ENCODE results near the gene DNAAF2.
"Not testable (repeated sequence)": the region's sequence is repeated elsewhere in the genome, so short reads cannot be mapped to it uniquely, and the experiment has no call there.

The DNAAF2 gene

DNA sequence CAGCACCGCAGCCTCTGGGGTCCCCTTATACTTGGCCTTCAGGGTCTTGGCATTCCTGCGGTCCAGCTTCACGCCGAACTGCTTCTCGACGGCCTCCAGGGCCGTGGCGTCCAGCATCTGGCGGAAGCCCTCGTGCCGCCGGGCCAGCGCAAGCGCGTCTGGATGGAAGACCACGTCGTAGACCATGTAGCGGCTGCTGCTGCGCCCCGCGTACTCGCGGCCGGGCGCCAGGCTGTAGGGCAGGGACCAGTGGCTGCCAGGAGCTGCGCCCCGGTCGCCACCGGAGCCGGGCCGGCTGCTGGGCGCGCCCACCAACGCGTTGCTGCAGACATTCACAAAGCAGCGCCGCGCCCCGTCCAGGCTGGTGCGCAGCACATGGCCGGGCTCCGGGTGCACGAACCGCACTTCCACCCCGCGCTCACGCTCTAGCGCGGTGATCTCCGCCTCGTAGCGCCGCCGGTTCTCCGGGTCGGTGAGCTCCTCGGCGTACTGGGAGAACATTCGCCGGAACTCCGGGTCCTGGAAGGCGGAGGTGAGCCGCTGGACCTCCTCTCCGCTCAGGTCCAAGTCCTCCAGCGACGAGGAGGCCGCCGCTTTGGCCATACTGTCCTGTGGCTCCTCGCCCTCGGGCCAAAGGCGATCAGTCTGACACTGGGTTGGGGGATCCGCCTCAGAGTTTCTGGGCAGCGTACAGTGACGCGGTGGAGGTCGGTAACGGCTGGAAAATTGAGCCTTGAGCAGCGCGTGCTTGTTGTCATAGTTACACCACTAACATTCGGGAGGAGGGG is at the start of gene DNAAF2:
DNAAF2 (minus strand) TSS at position 698 of the 788 bp plus-strand sequence; CDS start at position 603, 95 bp downstream.
- DNase-seq: peak; percentile 68

GRCh38 chr14:49679271-49679670 is 44.2 kb upstream of the DNAAF2 start:
- DNase-seq: no peak

GRCh38 chr14:49677643-49678042 is 42.6 kb upstream of the DNAAF2 start:
- no peak for DNase-seq

- DNase-seq: no peak
Measured at GRCh38 chr14:49673586-49673985, 38.5 kb upstream of the DNAAF2 start.

GRCh38 chr14:49670475-49670874 is 35.4 kb upstream of the DNAAF2 start:
- DNase-seq: no peak

- no peak for DNase-seq
Measured at GRCh38 chr14:49659526-49660455, 24.7 kb upstream of the DNAAF2 start.

GRCh38 chr14:49657500-49657899 is 22.5 kb upstream of the DNAAF2 start:
- DNase-seq: not testable (repeated sequence)

DNA sequence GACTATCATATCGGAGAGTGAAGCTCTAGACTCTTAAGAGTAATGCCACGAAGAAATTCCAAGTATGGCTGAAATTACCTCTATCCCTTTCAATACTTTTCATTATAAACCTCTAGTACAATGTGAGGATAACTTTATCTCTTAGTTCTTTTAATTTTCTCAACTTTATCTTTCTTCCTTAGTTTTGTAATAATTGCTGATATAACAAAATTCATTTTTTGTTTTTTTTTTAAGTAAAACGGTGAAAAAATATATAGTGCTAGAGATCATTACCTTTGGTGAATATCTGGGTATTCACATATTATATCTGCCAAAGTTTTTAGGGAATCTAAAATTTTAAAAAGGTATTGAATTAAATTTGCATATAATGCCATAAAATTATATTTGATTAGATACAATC is 19.5 kb upstream of the DNAAF2 start:
- DNase-seq: no peak

GRCh38 chr14:49653508-49653907 is 18.5 kb upstream of the DNAAF2 start:
- DNase-seq: no peak

- no peak for DNase-seq
Measured at GRCh38 chr14:49642163-49642562, 7.1 kb upstream of the DNAAF2 start.

- DNase-seq: no peak
Measured at GRCh38 chr14:49641697-49642129, 6.7 kb upstream of the DNAAF2 start.

DNA sequence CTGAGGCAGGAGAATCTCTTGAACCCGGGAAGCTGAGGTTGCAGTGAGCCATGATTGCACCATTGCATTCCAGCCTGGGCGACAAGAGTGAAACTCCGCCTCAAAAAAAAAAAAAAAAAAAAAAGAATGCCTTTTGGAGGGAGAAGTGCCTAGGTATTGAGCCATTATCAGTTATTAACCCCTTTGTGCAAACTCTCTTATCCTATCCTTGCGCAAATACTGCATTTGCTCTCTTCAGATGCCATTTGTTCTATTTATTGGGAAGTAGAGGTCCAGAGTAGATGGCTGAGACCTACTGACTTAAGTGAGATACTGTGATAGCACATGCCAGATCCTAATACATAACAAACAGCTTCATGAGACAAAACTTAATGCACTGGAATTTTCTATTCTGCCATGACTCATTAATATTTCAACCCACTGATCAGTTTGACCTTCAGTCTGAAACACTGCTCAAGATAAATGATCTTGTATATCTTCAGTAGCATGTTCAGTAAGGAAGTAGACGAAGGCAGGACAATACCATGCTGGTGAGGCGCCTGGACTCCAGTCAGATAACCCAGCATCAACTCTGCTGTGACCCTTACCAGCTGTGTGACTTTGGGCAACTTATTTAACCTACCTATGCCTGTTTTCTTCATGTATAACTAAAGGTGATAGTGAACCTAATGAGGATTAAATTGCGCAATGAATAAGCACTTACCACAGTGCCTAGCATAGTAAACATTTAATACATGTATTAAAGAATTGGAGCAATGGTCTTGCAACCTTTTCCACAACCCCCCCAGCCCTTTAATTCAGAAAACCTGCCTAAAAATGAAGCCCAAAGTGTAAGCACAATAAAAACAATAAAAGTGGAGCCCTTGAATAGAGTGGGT is 5.7 kb upstream of the DNAAF2 start:
- no peak for DNase-seq

GRCh38 chr14:49637534-49638078 is 2.6 kb upstream of the DNAAF2 start:
- DNase-seq: no peak

GRCh38 chr14:49636866-49637265 is 1.8 kb upstream of the DNAAF2 start:
- DNase-seq: no peak

GRCh38 chr14:49633640-49634546 is 1.2 kb downstream of the DNAAF2 start:
- peak; percentile 97 for DNase-seq

GRCh38 chr14:49623941-49624839 is 10.9 kb downstream of the DNAAF2 start:
- DNase-seq: no peak

GRCh38 chr14:49623387-49623786 is 11.7 kb downstream of the DNAAF2 start:
- no peak for DNase-seq

DNA sequence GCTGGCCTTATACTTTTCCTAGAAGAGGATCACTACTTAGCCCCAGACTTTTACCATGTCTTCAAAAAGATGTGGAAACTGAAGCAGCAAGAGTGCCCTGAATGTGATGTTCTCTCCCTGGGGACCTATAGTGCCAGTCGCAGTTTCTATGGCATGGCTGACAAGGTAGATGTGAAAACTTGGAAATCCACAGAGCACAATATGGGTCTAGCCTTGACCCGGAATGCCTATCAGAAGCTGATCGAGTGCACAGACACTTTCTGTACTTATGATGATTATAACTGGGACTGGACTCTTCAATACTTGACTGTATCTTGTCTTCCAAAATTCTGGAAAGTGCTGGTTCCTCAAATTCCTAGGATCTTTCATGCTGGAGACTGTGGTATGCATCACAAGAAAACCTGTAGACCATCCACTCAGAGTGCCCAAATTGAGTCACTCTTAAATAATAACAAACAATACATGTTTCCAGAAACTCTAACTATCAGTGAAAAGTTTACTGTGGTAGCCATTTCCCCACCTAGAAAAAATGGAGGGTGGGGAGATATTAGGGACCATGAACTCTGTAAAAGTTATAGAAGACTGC is 12.9 kb downstream of the DNAAF2 start:
- DNase-seq: no peak

DNA sequence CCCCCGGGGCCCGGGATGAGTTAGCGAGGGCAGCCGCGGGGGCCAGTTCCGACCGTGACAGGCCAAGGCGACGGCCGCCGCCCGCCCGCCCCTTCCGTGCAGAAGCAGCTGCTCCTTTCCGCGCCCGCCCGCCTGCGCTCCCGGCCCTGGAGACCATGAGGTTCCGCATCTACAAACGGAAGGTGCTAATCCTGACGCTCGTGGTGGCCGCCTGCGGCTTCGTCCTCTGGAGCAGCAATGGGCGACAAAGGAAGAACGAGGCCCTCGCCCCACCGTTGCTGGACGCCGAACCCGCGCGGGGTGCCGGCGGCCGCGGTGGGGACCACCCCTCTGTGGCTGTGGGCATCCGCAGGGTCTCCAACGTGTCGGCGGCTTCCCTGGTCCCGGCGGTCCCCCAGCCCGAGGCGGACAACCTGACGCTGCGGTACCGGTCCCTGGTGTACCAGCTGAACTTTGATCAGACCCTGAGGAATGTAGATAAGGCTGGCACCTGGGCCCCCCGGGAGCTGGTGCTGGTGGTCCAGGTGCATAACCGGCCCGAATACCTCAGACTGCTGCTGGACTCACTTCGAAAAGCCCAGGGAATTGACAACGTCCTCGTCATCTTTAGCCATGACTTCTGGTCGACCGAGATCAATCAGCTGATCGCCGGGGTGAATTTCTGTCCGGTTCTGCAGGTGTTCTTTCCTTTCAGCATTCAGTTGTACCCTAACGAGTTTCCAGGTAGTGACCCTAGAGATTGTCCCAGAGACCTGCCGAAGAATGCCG is 13.7 kb downstream of the DNAAF2 start:
- peak; percentile 80 for DNase-seq
